PC-9 (cell line): ENCODE data around the gene ENSA. TPM values are rescaled to one million over a fixed set of nuclear protein-coding genes. Genes with fewer than 3 reads are reported as not detected.
A peak's percentile ranks its signal among the peaks of the same experiment; 100 is the strongest.
"Not testable (repeated sequence)": the region's sequence is repeated elsewhere in the genome, so short reads cannot be mapped to it uniquely, and the experiment has no call there.

Source experiments
- BruUV-seq: library from RNA; stranded (reverse); fragments of 400-500 nt; replicated peaks from 2 replicates; lab custom pipeline; 2021; lab: Mats Ljungman, UMichigan
- CTCF ChIA-PET: fragments of 300-600 bp; sonication (Branson Sonifier 250); formaldehyde crosslinking; loops from one replicate; lab custom pipeline; 2022; ENCODE audit warnings: antibody characterized with exemption; lab: Charles Lee
- POLR2A ChIA-PET: fragments of 300-600 bp; sonication (Branson Sonifier 250); formaldehyde crosslinking; loops from one replicate; lab custom pipeline; 2022; ENCODE audit warnings: antibody characterized with exemption; ENCODE audit not compliant: unreplicated experiment; lab: Charles Lee
- DNase-seq, 2 experiments: peaks; one replicate each; pipeline versions ENCODE4 v3.0.0 to v3.0.0-alpha.2; 2015 to 2022; ENCODE audit warnings: mixed read lengths in 1 of 2
- H2AFZ ChIP-seq: fragments of 200-600 bp; sonication (generic); 2 replicates; pipeline ENCODE4 v1.8.1; 2017; ENCODE audit warnings: antibody characterized with exemption
- H3F3A ChIP-seq: fragments of 200-600 bp; sonication (generic); 2 replicates; pipeline ENCODE4 v1.8.1; 2017; ENCODE audit warnings: antibody characterized with exemption, mild to moderate bottlenecking, low read depth; ENCODE audit not compliant: insufficient read depth
- H3K27ac ChIP-seq: fragments of 200-600 bp; sonication (generic); 2 replicates; pipeline ENCODE4 v1.6.1; 2016; ENCODE audit warnings: mixed run types
- H3K27me3 ChIP-seq: fragments of 200-600 bp; sonication (generic); 2 replicates; pipeline ENCODE4 v1.6.1; 2016; ENCODE audit warnings: low read depth, mixed run types; ENCODE audit not compliant: insufficient read depth
- H3K36me3 ChIP-seq: fragments of 200-600 bp; sonication (generic); 2 replicates; pipeline ENCODE4 v1.6.1; 2016; ENCODE audit warnings: low read depth, mixed run types
- H3K4me1 ChIP-seq: fragments of 200-600 bp; sonication (generic); replicated peaks from 2 replicates; pipeline ENCODE4 v1.6.1; 2016; ENCODE audit warnings: mixed run types; ENCODE audit not compliant: insufficient read depth
- H3K4me2 ChIP-seq: fragments of 200-600 bp; sonication (generic); 2 replicates; pipeline ENCODE4 v1.6.1; 2017; ENCODE audit warnings: mixed run types
- H3K4me3 ChIP-seq: fragments of 200-600 bp; sonication (generic); 2 replicates; pipeline ENCODE4 v1.6.1; 2016; ENCODE audit warnings: mixed run types
- H3K79me2 ChIP-seq: fragments of 200-600 bp; sonication (generic); 2 replicates; pipeline ENCODE4 v1.6.1; 2017; ENCODE audit warnings: low read depth, mixed run types
- H3K9me2 ChIP-seq: fragments of 200-600 bp; sonication (generic); 2 replicates; pipeline ENCODE4 v1.8.1; 2017; ENCODE audit warnings: mild to moderate bottlenecking; ENCODE audit not compliant: insufficient read depth
- H3K9me3 ChIP-seq: fragments of 200-600 bp; sonication (generic); 2 replicates; pipeline ENCODE4 v1.8.1; 2016; ENCODE audit warnings: low read depth; ENCODE audit not compliant: insufficient read depth
- H4K20me1 ChIP-seq: fragments of 200-600 bp; sonication (generic); 2 replicates; pipeline ENCODE4 v1.8.1; 2017; ENCODE audit not compliant: insufficient read depth
- CTCF ChIP-seq: fragments of 200-600 bp; sonication (generic); conservative IDR thresholded peaks from 2 replicates; pipeline ENCODE4 v1.6.1; 2017; ENCODE audit warnings: mixed run types, antibody characterized with exemption, mild to moderate bottlenecking, moderate library complexity
- EZH2 ChIP-seq: fragments of 200-600 bp; sonication (generic); IDR thresholded peaks from 2 replicates; pipeline ENCODE4 v1.8.0; 2017; ENCODE audit warnings: antibody characterized with exemption, low read depth
- intact Hi-C: fragments of 100-400 bp; cut with micrococcal nuclease; formaldehyde crosslinking; loops from one replicate; pipeline ENCODE4 v1.10.0; 2022; ENCODE audit not compliant: unreplicated experiment
- total RNA-seq: library from RNA; stranded (reverse); gene quantifications from 2 replicates; pipeline ENCODE4 v1.2.3, GENCODE V29; 2021

Gene ENSA
- total RNA-seq, 1 experiment from 2014 or later: 229 TPM

GRCh38 chr1:150574260-150575071, 54.9 kb downstream of the ENSA start:
- intact Hi-C loops: loop anchor here (5.0 kb wide), 1 partner anchor 238 kb away; no protein-coding TSS in a partner anchor
- Histone ChIP-seq H3K4me2 (peak overlapping the region; percentile 95), H3K9me3 (no peaks in the 10 kb centered on the region), H4K20me1 (peaks cover 68% of the 10 kb centered on the region), H3K27me3 (no peaks in the 10 kb centered on the region), H2AFZ (no peak overlapping the region), H3K27ac (peak overlapping the region; percentile 93), H3K9me2 (no peaks in the 10 kb centered on the region), H3K4me3 (peak overlapping the region; percentile 73; the same call in 1 of the 2 replicates), H3K79me2 (peaks cover 100% of the 10 kb centered on the region), H3K36me3 (peaks cover 66% of the 10 kb centered on the region), H3K4me1 (peaks cover 64% of the 10 kb centered on the region), H3F3A (peaks cover 90% of the 10 kb centered on the region)
- TF ChIP-seq CTCF (no peak), EZH2 (no peak)
- CTCF ChIA-PET: interaction anchor here (0.6 to 1.0 kb wide), 2 partner anchors 13 to 119 kb away, joined by 3 read pairs; no protein-coding TSS in a partner anchor
- BruUV-seq: no TSS peak
- DNase-seq: no peak
- POLR2A ChIA-PET: interaction anchor here (0.5 to 0.7 kb wide), 3 partner anchors 12 to 497 kb away, joined by 4 to 6 read pairs (median 4); partner anchors contain the start of gene GOLPH3L

GRCh38 chr1:150573648-150574071, 55.8 kb downstream of the ENSA start:
- ChIA-PET CTCF (interaction anchor here (0.6 kb wide), 1 partner anchor 120 kb away, joined by 3 read pairs; no protein-coding TSS in a partner anchor), POLR2A (interaction anchor here (0.8 kb wide), 1 partner anchor 44 kb away, joined by 6 read pairs; no protein-coding TSS in a partner anchor)
- H3K36me3 ChIP-seq: peaks cover 61% of the 10 kb centered on the region
- peaks cover 98% of the 10 kb centered on the region for H3K79me2 ChIP-seq
- BruUV-seq, H2AFZ ChIP-seq, H3K9me2 ChIP-seq, H3K27me3 ChIP-seq, H3K9me3 ChIP-seq, intact Hi-C loops, DNase-seq: not testable (repeated sequence)
- H4K20me1 ChIP-seq: peaks cover 64% of the 10 kb centered on the region
- peaks cover 72% of the 10 kb centered on the region for H3K4me1 ChIP-seq
- H3K27ac ChIP-seq: peak overlapping the region; percentile 93
- peak overlapping the region; percentile 5; the same call in 1 of the 2 replicates for H3K4me2 ChIP-seq
- H3K4me3 ChIP-seq: peak overlapping the region; percentile 17; the same call in 1 of the 2 replicates
- peaks cover 98% of the 10 kb centered on the region for H3F3A ChIP-seq

GRCh38 chr1:150572918-150573647, 56.3 kb downstream of the ENSA start:
- H3K4me2 ChIP-seq: peak overlapping the region; percentile 5; the same call in 1 of the 2 replicates
- peaks cover 94% of the 10 kb centered on the region for H3K79me2 ChIP-seq
- no peaks in the 10 kb centered on the region for H3K9me2 ChIP-seq
- BruUV-seq: no TSS peak
- intact Hi-C loops: no loop called here
- no peaks in the 10 kb centered on the region for H3K9me3 ChIP-seq
- ChIA-PET POLR2A (interaction anchor here (0.6 to 0.8 kb wide), 4 partner anchors 14 to 311 kb away, joined by 3 to 9 read pairs (median 6); no protein-coding TSS in a partner anchor), CTCF (interaction anchor here (0.7 kb wide), 1 partner anchor 201 kb away, joined by 3 read pairs; no protein-coding TSS in a partner anchor)
- peaks cover 58% of the 10 kb centered on the region for H4K20me1 ChIP-seq
- peaks cover 77% of the 10 kb centered on the region for H3K4me1 ChIP-seq
- H3F3A ChIP-seq: peaks cover 97% of the 10 kb centered on the region
- H3K4me3 ChIP-seq: peak overlapping the region; percentile 17; the same call in 1 of the 2 replicates
- H2AFZ ChIP-seq: no peak overlapping the region
- no peaks in the 10 kb centered on the region for H3K27me3 ChIP-seq
- H3K36me3 ChIP-seq: peaks cover 56% of the 10 kb centered on the region
- H3K27ac ChIP-seq: peak overlapping the region; percentile 93
- no peak for TF ChIP-seq CTCF
- TF ChIP-seq EZH2: no peak
- no peak for DNase-seq

Other genes with a start within 250 kb of the ENSA start
- gene TARS2, start 142.2 kb downstream of the ENSA start, total RNA-seq: 44.8 and 46.0 TPM in 2 replicates
- gene ECM1, start 121.5 kb downstream of the ENSA start, total RNA-seq: 6.3 and 10.3 TPM in 2 replicates
- 0.94 and 2.1 TPM in 2 replicates for gene FALEC, start 113.9 kb downstream of the ENSA start, total RNA-seq
- 67.9 and 76.7 TPM in 2 replicates for gene ADAMTSL4, start 80.2 kb downstream of the ENSA start, total RNA-seq
- 145 and 178 TPM in 2 replicates for gene MCL1, start 50.0 kb downstream of the ENSA start, total RNA-seq
- gene GOLPH3L, start 67.5 kb upstream of the ENSA start, total RNA-seq: 36.5 and 52.7 TPM in 2 replicates
- gene HORMAD1, start 91.3 kb upstream of the ENSA start, total RNA-seq: not detected in 2 replicates
- 6.3 and 7.2 TPM in 2 replicates for gene CTSS, start 136.2 kb upstream of the ENSA start, total RNA-seq
- 4.7 and 4.9 TPM in 2 replicates for gene CTSK, start 178.6 kb upstream of the ENSA start, total RNA-seq
- gene ARNT, start 247.0 kb upstream of the ENSA start, total RNA-seq: 30.3 and 35.1 TPM in 2 replicates